BLaER1 treated with 17β-estradiol and CSF1 and Interleukin-3, amounts not matched to agents 10 nM and 100 nM (cell line): ENCODE results near the gene DNAJC25.

Source experiments
- H3K27ac ChIP-seq, 11 experiments: shearing (Covaris generic); formaldehyde crosslinking; 2 replicates each; pipeline ENCODE4 v1.8.1; 2022
- H3K27me3 ChIP-seq, 11 experiments: shearing (Covaris generic); formaldehyde crosslinking; 2 replicates each; pipeline ENCODE4 v1.8.1; 2022
- H3K36me3 ChIP-seq, 11 experiments: shearing (Covaris generic); formaldehyde crosslinking; 2 replicates each; pipeline ENCODE4 v1.8.1; 2022
- H3K4me1 ChIP-seq, 10 experiments: shearing (Covaris generic); formaldehyde crosslinking; 2 replicates each; pipeline ENCODE4 v1.8.1; 2022
- H3K4me2 ChIP-seq, 11 experiments: shearing (Covaris generic); formaldehyde crosslinking; 2 replicates each; pipeline ENCODE4 v1.8.1; 2022
- H3K4me3 ChIP-seq, 10 experiments: shearing (Covaris generic); formaldehyde crosslinking; 2 replicates each; pipeline ENCODE4 v1.8.1; 2022
- H3K9ac ChIP-seq, 11 experiments: shearing (Covaris generic); formaldehyde crosslinking; 2 replicates each; pipeline ENCODE4 v1.8.1; 2022
- H3K9me3 ChIP-seq, 11 experiments: shearing (Covaris generic); formaldehyde crosslinking; replicated peaks in 1 of 11; 2 replicates each; pipeline ENCODE4 v1.8.1; 2022
- H4K20me1 ChIP-seq, 11 experiments: shearing (Covaris generic); formaldehyde crosslinking; 2 replicates each; pipeline ENCODE4 v1.8.1; 2022
- Cebpa-rat ChIP-seq, 11 experiments: shearing (Covaris generic); IDR thresholded peaks; 2 replicates each; pipeline ENCODE4 v1.8.1; 2022

The DNAJC25 gene

DNA sequence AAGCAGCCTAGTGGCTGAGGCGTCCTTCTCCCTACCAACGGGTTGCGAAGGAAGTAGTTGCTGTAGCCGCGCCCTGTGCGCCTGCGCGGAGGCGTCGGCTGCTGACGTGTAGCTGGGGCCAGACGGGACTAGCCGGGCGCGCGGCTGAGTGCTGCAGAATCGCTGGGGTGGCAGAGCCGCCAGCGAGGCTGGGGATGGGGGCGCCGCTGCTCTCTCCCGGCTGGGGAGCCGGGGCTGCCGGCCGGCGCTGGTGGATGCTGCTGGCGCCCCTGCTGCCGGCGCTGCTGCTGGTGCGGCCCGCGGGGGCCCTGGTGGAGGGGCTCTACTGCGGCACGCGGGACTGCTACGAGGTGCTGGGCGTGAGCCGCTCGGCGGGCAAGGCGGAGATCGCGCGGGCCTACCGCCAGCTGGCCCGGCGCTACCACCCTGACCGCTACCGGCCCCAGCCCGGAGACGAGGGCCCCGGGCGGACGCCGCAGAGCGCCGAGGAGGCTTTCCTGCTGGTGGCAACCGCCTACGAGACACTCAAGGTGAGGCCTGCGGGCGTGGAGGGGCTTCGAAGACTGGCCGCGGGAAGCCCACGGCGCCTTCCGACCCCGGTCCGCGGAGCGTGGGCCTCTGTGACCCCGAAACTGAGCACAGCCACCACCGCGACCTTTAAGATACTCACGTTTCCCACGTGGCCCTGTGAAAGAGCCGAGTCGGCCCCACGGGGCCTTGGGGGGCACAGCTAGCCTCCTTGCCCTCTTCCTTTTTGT, at the start of gene DNAJC25:
Gene DNAJC25 (plus strand): TSS at position 121 of the 758 bp plus-strand sequence. CDS start 74 bp downstream, at position 195.
- Histone ChIP-seq H3K27ac (peak within 1 kb of the TSS; percentile 81 to 95 (median 91)), H3K4me1 (peaks cover 18 to 46% (median 25%) of the 10 kb centered on the region in 10 experiments), H3K9me3 (peaks cover 0 to 1% (median 0%) of the 10 kb centered on the region in 11 experiments; a peak in 2 of 22 replicates), H3K9ac (peak within 1 kb of the TSS; percentile 85 to 97 (median 96)), H3K4me3 (peak within 1 kb of the TSS; percentile 75 to 98 (median 92)), H4K20me1 (peaks cover 0 to 51% (median 39%) of the 10 kb centered on the region in 11 experiments; a peak in 16 of 22 replicates), H3K27me3 (no peaks in the 10 kb centered on the region), H3K36me3 (peaks cover 0 to 27% (median 11%) of the 10 kb centered on the region in 11 experiments; a peak in 9 of 22 replicates), H3K4me2 (peak within 1 kb of the TSS; percentile 84 to 97 (median 89))
- no peak for TF ChIP-seq Cebpa-rat (IDR thresholded peaks at IDR 0.05)

DNA sequence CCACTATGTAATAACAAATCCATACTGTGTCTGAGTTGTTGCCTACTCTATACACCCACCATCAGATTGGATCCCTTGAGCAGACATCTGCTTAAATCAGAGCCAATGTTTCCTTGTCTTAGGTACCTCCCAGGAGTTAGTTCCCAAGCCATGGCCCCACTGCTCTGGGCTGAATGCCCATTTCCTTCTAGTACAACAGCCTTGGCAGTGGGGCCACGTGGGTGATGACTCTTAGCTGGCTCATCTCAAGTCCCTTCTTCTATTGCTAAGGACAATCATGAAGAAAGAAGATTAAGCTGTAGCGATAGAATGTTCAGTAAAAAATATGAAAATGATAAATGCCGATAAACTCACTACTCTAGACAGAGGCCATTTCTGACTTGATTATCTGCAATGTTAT, 48.2 kb upstream of the DNAJC25 start:
- Histone ChIP-seq H4K20me1 (no peaks in the 10 kb centered on the region), H3K4me1 (no peaks in the 10 kb centered on the region), H3K9me3 (peaks cover 0 to 22% (median 0%) of the 10 kb centered on the region in 11 experiments; a peak in 3 of 22 replicates), H3K4me2 (no peak overlapping the region), H3K27ac (no peak overlapping the region), H3K36me3 (no peaks in the 10 kb centered on the region), H3K9ac (no peak overlapping the region), H3K27me3 (no peaks in the 10 kb centered on the region), H3K4me3 (no peak overlapping the region)
- TF ChIP-seq Cebpa-rat (IDR thresholded peaks at IDR 0.05), result no peak

DNA sequence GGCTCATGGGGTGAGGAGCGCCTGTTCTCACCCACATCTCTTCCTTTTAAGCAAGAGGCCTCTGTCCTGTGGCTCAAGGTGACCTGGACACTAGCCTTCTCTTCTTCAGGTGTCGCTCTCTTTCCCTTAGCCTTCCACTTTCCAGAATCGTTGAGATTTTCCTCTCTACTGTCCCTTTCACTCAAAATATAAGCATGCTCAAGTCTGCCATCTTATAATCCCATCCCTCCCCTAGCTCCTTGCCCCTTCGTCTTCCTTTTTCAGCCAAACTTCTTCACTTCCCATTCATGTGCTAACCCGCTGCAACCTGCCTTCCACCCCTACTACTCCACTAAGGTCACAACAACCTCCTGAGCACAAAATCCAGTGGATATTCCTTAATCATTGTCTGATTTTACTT, 44.8 kb upstream of the DNAJC25 start:
- H3K27me3 ChIP-seq, result no peaks in the 10 kb centered on the region
- H3K4me2 ChIP-seq, result no peak overlapping the region
- no peak overlapping the region for H3K4me3 ChIP-seq
- TF ChIP-seq Cebpa-rat (IDR thresholded peaks at IDR 0.05), result no peak
- H3K9ac ChIP-seq, result no peak overlapping the region
- no peaks in the 10 kb centered on the region for H4K20me1 ChIP-seq
- H3K27ac ChIP-seq, result no peak overlapping the region
- peaks cover 0 to 22% (median 0%) of the 10 kb centered on the region in 11 experiments; a peak in 4 of 22 replicates for H3K9me3 ChIP-seq
- no peaks in the 10 kb centered on the region for H3K36me3 ChIP-seq
- no peaks in the 10 kb centered on the region for H3K4me1 ChIP-seq

DNA sequence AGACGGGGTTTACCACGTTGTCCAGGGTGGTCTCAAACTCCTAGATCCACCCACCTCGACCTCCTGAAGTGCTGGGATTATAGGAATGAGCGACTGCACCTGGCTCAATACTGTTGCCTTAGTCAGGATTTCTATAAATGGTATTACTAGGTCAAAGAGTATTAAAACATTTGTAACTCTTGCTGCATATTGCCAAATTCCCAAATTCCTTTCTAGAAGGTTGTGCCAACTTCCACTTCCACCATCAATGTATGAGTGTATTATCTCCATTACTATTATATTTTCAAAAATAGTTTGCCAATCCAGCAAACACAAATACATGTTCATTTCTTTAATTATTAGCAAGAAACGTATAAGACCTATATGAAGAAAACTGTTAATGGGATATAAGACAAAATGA, 42.3 kb upstream of the DNAJC25 start:
- Histone ChIP-seq H3K9ac (no peak overlapping the region), H3K4me1 (no peaks in the 10 kb centered on the region), H3K4me3 (no peak overlapping the region), H3K9me3 (peaks cover 0 to 11% (median 0%) of the 10 kb centered on the region in 11 experiments; a peak in 3 of 22 replicates), H4K20me1 (no peaks in the 10 kb centered on the region), H3K36me3 (no peaks in the 10 kb centered on the region), H3K27ac (no peak overlapping the region), H3K4me2 (no peak overlapping the region), H3K27me3 (no peaks in the 10 kb centered on the region)
- TF ChIP-seq Cebpa-rat (IDR thresholded peaks at IDR 0.05), result no peak

DNA sequence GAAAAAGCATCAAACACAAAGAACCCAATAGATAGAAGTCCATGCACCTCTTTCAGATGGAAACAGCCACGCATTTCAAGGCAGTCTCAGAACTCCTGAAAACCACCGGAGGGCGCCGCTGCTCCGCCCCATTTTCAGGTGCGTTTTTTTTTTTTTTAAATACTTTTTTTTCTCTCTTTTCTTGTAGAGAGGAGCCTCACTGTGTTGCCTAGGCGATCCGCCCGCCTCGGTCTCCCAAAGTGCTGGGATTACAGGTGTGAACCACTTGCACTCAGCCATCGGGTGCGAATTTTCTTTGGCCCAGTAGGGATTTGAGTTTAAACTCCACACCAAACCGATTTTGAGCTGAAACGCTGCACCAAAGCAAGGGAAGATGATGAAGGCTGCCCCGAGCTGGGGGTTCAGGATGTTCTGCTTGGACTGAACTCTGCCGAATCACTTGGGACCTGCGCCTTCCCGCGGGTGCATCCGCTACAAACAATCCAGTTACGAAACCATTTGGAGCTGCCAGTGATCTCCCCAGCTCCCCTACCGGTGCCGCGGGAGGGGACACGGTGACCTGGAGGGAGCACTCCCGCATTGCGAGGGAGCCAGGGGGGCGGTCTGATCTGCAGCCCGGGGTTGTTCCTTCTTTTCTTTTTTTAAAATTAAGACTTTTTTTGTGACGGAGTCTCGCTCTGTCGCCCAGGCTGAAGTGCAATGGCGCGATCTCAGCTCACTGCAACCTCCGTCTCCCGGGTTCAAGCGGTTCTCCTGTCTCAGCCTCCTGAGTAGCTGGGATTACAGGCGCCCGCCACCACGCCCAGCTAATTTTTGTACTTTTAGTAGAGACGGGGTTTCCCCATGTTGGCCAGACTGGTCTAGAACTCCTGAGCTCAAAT, 33.0 kb upstream of the DNAJC25 start:
- Histone ChIP-seq H3K27me3 (peaks cover 41 to 54% (median 49%) of the 10 kb centered on the region in 11 experiments), H3K4me1 (peaks cover 0 to 18% (median 10%) of the 10 kb centered on the region in 10 experiments; a peak in 12 of 20 replicates), H3K4me2 (peak overlapping the region; percentile 62 to 97 (median 78)), H3K9me3 (peaks cover 18 to 47% (median 45%) of the 10 kb centered on the region in 11 experiments), H3K36me3 (peaks cover 0 to 9% (median 0%) of the 10 kb centered on the region in 11 experiments; a peak in 2 of 22 replicates), H3K27ac (no peak overlapping the region), H3K9ac (peak overlapping the region in 4 of 11 experiments; percentile 3 to 56 (median 33); a peak in 4 of 22 replicates), H3K4me3 (peak overlapping the region; percentile 38 to 66 (median 52)), H4K20me1 (no peaks in the 10 kb centered on the region)
- no peak for TF ChIP-seq Cebpa-rat (IDR thresholded peaks at IDR 0.05)

DNA sequence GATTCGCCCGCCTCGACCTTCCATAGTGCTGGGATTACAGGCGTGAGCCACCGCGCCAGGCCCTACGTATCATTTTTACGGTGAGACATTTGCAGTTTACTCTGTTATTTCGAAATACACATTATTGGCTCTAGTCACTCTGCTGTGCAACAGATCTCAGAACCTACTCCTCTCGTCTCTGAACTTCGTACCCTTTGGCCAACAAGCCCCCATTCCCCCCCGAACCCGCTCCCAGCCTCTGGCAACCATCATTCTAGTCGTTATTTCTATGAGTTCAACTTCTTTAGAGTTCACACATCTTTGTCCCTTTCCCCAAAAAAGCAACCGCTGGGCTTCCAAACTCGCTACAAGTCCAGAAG, 32.4 kb upstream of the DNAJC25 start:
- Histone ChIP-seq H3K4me1 (peaks cover 0 to 18% (median 10%) of the 10 kb centered on the region in 10 experiments; a peak in 12 of 20 replicates), H3K9me3 (peaks cover 18 to 47% (median 45%) of the 10 kb centered on the region in 11 experiments), H3K4me2 (peak overlapping the region; percentile 62 to 97 (median 78); a peak in 21 of 22 replicates), H4K20me1 (no peaks in the 10 kb centered on the region), H3K27me3 (peaks cover 41 to 54% (median 49%) of the 10 kb centered on the region in 11 experiments), H3K9ac (peak overlapping the region in 1 of 11 experiments; percentile 54; a peak in 1 of 22 replicates), H3K4me3 (peak overlapping the region; percentile 38 to 66 (median 52)), H3K36me3 (peaks cover 0 to 9% (median 0%) of the 10 kb centered on the region in 11 experiments; a peak in 2 of 22 replicates), H3K27ac (no peak overlapping the region)
- TF ChIP-seq Cebpa-rat (IDR thresholded peaks at IDR 0.05), result no peak

DNA sequence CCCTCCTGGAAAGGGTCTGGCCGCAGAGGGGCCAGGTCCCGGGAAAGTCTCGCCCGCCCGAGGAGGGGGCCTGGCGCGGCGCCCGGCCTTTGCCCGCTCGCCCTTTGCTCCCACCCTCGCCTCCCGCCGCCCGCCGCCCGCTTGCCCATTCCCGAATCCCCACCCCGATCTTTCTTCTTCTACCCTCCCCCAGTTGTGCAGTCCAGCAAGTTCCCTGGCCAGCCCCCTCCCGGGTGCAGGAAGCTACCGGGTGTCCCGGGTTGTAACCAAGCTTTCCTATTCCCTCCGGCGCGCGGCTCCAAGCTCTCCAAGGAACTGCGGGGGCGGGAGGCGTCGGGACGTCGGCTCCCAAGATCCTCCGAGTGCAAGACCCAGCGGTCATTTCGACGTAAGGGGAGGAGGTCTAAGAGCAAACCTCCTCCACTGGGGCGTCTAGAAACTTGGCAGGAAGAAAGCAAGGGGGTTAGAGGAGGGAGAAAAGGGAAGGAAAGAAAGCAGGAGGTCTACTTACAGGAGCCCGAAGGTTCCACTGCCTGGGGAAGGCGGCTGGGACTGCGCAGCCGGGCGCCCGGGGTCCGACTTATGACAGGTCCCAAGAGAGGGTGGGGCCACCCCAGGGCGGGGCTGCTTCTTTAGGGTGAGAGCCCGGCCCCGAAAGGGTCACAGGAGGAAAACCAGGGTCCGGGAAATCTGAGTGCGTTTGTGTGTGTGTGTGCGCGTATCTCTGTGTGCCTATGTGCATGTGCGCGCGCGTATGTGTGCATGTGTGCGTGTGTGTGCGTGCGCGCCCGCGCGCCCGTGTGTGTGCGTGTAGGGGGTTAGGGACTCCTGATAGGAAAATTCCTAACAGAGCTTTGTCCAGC, 31.8 kb upstream of the DNAJC25 start, which contains the start of gene PTGR1:
Gene PTGR1 (minus strand): TSS at position 556 of the 863 bp plus-strand sequence. CDS start 2,225 bp downstream, outside the sequence.
- H3K9me3 ChIP-seq, result peaks cover 18 to 47% (median 45%) of the 10 kb centered on the region in 11 experiments
- H3K27ac ChIP-seq, result no peak within 1 kb of the TSS
- peak within 1 kb of the TSS; percentile 62 to 97 (median 78) for H3K4me2 ChIP-seq
- H3K4me1 ChIP-seq, result peaks cover 0 to 18% (median 10%) of the 10 kb centered on the region in 10 experiments; a peak in 12 of 20 replicates
- H3K36me3 ChIP-seq, result peaks cover 0 to 9% (median 0%) of the 10 kb centered on the region in 11 experiments; a peak in 2 of 22 replicates
- no peak for TF ChIP-seq Cebpa-rat (IDR thresholded peaks at IDR 0.05)
- peaks cover 41 to 54% (median 49%) of the 10 kb centered on the region in 11 experiments for H3K27me3 ChIP-seq
- peak within 1 kb of the TSS; percentile 38 to 66 (median 52) for H3K4me3 ChIP-seq
- H4K20me1 ChIP-seq, result no peaks in the 10 kb centered on the region
- peak within 1 kb of the TSS in 3 of 11 experiments; percentile 3 to 56 (median 54); a peak in 2 of 22 replicates for H3K9ac ChIP-seq
